ENCODE data around the gene TMC7.

DNA sequence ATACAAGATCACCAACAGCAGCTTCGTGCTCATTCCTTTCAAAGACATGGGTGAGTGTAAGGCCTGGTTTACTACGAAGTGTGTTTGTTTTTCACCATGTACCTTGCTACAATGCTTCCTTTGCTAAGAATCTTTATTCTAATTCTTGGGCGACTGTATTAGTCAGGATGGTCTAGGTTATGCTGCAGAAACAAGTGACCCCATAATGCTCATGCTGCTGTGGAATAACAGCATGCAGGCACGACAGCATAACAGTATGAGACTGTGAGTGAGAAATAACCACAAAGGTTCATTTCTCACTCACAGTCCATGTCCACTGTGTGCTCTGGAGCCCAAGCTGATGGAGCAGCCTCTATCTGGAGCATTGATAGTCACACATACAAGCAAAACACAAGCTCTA is 38.0 kb downstream of the TMC7 start:
- TF ChIP-seq, protein P1, sequence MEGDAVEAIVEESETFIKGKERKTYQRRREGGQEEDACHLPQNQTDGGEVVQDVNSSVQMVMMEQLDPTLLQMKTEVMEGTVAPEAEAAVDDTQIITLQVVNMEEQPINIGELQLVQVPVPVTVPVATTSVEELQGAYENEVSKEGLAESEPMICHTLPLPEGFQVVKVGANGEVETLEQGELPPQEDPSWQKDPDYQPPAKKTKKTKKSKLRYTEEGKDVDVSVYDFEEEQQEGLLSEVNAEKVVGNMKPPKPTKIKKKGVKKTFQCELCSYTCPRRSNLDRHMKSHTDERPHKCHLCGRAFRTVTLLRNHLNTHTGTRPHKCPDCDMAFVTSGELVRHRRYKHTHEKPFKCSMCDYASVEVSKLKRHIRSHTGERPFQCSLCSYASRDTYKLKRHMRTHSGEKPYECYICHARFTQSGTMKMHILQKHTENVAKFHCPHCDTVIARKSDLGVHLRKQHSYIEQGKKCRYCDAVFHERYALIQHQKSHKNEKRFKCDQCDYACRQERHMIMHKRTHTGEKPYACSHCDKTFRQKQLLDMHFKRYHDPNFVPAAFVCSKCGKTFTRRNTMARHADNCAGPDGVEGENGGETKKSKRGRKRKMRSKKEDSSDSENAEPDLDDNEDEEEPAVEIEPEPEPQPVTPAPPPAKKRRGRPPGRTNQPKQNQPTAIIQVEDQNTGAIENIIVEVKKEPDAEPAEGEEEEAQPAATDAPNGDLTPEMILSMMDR (conservative IDR thresholded peaks at IDR 0.05; ENCODE audit: low read length): no peak
- TF ChIP-seq EZH2phosphoT487 (IDR thresholded peaks at IDR 0.05; ENCODE audit: borderline replicate concordance): no peak

Data from Loucy (cell line).